ENCODE results near the gene CBFA2T2. TPM values are rescaled to one million over a fixed set of nuclear protein-coding genes. Genes with fewer than 3 reads are reported as not detected.
"Not testable (repeated sequence)": the region's sequence is repeated elsewhere in the genome, so short reads cannot be mapped to it uniquely, and the experiment has no call there.

The CBFA2T2 gene
- total RNA-seq, 2 donors from 2014 or later = 9.8 to 10.4 TPM

GRCh38 chr20:33636776-33637175, 146.9 kb downstream of the CBFA2T2 start:
- no peak for DNase-seq (ENCODE audit: low spot score)
- Histone ChIP-seq H3K9me3 (no peaks in the 10 kb centered on the region), H3K36me3 (peaks cover 38% of the 10 kb centered on the region), H3K4me1 (no peaks in the 10 kb centered on the region), H3K27ac (no peak overlapping the region), H3K4me3 (no peak overlapping the region), H3K27me3 (no peaks in the 10 kb centered on the region)
- TF ChIP-seq CTCF (IDR thresholded peaks at IDR 0.05) = no peak

DNA sequence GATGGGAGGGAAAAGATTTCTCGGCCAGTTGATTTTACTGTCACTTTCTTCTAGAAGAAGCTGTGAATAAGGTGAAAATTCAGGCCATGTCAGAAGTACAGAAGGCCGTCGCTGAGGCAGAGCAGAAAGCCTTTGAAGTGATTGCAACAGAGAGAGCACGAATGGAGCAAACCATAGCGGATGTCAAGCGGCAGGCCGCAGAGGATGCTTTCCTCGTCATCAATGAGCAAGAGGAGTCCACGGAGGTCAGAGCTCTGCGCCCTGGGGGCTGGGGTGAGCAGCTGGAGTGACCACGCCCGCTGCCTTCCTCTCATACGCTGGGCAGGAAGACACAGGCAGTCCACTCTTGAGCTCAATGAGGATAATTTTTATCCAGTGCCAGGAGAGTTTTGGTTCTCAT, 150.4 kb downstream of the CBFA2T2 start:
- DNase-seq (ENCODE audit: low spot score) = no peak
- Histone ChIP-seq H3K9me3 (no peaks in the 10 kb centered on the region), H3K27ac (no peak overlapping the region), H3K36me3 (peaks cover 44% of the 10 kb centered on the region), H3K4me3 (no peak overlapping the region), H3K4me1 (no peaks in the 10 kb centered on the region), H3K27me3 (no peaks in the 10 kb centered on the region)
- no peak for TF ChIP-seq CTCF (IDR thresholded peaks at IDR 0.05)

- no peak for DNase-seq (ENCODE audit: low spot score)
- H3K27ac ChIP-seq = no peak overlapping the region
- TF ChIP-seq CTCF (IDR thresholded peaks at IDR 0.05) = no peak
- no peak overlapping the region for H3K4me3 ChIP-seq
- no peaks in the 10 kb centered on the region for H3K27me3 ChIP-seq
- H3K36me3 ChIP-seq = peaks cover 35% of the 10 kb centered on the region
- H3K9me3 ChIP-seq = no peaks in the 10 kb centered on the region
- peaks cover 0 to 20% of the 10 kb centered on the region in 2 donors for H3K4me1 ChIP-seq
Measured at GRCh38 chr20:33644313-33645071, 154.6 kb downstream of the CBFA2T2 start.

DNA sequence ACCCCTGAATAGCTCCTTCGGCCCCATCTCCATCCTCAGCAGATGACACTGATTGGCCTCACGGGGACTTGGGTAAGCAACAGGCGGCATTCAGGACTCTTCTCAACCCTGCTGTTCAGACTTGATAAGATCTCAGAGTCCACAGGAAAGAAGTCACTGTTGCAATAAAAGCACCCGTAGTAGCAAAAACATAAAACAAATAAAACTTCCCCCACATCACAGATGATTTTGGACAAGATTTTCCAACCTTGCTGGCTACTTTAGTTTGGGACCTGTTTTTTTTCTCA, 155.1 kb downstream of the CBFA2T2 start:
- Histone ChIP-seq H3K27me3 (no peaks in the 10 kb centered on the region), H3K4me1 (peaks cover 0 to 20% of the 10 kb centered on the region in 2 donors), H3K9me3 (no peaks in the 10 kb centered on the region), H3K36me3 (peaks cover 33% of the 10 kb centered on the region), H3K27ac (no peak overlapping the region), H3K4me3 (no peak overlapping the region)
- DNase-seq (ENCODE audit: low spot score) = no peak
- no peak for TF ChIP-seq CTCF (IDR thresholded peaks at IDR 0.05)

DNA sequence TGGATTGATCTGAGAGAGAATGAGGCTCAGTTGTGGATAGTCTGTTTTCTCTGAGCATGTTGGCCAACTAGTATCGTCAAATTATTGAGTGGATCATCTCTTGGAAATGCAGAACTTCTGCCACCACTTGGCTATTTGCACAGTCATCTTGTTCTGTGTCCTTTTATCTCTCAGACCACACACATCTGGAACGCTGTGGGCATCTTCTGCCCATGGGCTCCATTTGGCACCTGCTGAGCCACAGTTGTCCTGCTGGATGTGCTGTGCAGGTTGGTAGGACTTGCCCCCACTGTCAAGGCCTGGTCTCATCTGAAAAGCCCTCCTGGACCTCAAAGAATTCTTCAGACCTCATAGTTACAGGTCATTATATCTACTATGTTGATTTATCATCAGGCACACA, 155.5 kb downstream of the CBFA2T2 start:
- H3K27me3 ChIP-seq = no peaks in the 10 kb centered on the region
- H3K9me3 ChIP-seq = no peaks in the 10 kb centered on the region
- H3K4me1 ChIP-seq = peaks cover 0 to 20% of the 10 kb centered on the region in 2 donors
- no peak overlapping the region for H3K27ac ChIP-seq
- no peak overlapping the region for H3K4me3 ChIP-seq
- no peak for TF ChIP-seq CTCF (IDR thresholded peaks at IDR 0.05)
- no peak for DNase-seq (ENCODE audit: low spot score)
- peaks cover 30% of the 10 kb centered on the region for H3K36me3 ChIP-seq

DNA sequence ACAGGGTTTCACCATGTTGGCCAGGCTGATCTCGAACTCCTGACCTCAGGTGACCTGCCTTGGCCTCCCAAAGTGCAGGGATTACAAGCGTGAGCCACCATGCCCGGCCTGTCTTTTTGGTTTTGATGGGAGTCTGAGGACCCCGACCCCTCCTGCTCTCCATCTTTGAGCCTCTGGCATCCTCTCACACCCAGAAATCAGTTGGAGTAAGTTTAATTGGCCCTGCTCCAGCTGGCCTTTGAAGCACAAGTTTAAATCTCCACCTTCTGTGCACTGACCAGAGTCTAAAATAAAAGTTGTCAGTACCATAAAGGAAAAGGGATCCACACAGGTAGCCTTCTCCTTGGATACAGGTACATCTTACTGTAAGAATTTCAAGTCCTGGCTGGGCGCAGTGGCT, 156.3 kb downstream of the CBFA2T2 start:
- H3K36me3 ChIP-seq = peaks cover 22% of the 10 kb centered on the region
- no peak for DNase-seq (ENCODE audit: low spot score)
- no peak for TF ChIP-seq CTCF (IDR thresholded peaks at IDR 0.05)

GRCh38 chr20:33646959-33647602, 157.2 kb downstream of the CBFA2T2 start:
- peaks cover 0 to 20% of the 10 kb centered on the region in 2 donors for H3K4me1 ChIP-seq
- H3K36me3 ChIP-seq = peaks cover 20% of the 10 kb centered on the region
- H3K9me3 ChIP-seq; H3K27me3 ChIP-seq; H3K4me3 ChIP-seq; DNase-seq (ENCODE audit: low spot score): not testable (repeated sequence)
- H3K27ac ChIP-seq = peak overlapping the region; percentile 14 to 44

More for the DNA sequence above, 156.3 kb downstream of the CBFA2T2 start:
- Histone ChIP-seq H3K9me3 (no peaks in the 10 kb centered on the region), H3K27ac (no peak overlapping the region), H3K4me1 (peaks cover 0 to 20% of the 10 kb centered on the region in 2 donors), H3K27me3 (no peaks in the 10 kb centered on the region), H3K4me3 (no peak overlapping the region)

All from right atrium auricular region (tissue), 2 donors.